ENCODE data around the gene SLC35G1. TPM values are rescaled to one million over a fixed set of nuclear protein-coding genes. Genes with fewer than 3 reads are reported as not detected.

The SLC35G1 gene
- total RNA-seq, 1 experiment from 2014 or later = 3.6 TPM

GRCh38 chr10:93856349-93857145 is 37.2 kb upstream of the SLC35G1 start:
- CTCF ChIA-PET = no interaction called here
- no peak for TF ChIP-seq CTCF (IDR thresholded peaks at IDR 0.05; ENCODE audit: unreplicated experiment)
- H3K36me3 Mint-ChIP-seq (ENCODE audit: insufficient read depth, unreplicated experiment) = no peaks in the 10 kb centered on the region
- H3K27me3 Mint-ChIP-seq (ENCODE audit: unreplicated experiment) = peaks cover 13% of the 10 kb centered on the region
- H3K27ac Mint-ChIP-seq (ENCODE audit: unreplicated experiment) = no peak overlapping the region
- no peak overlapping the region for H3K4me3 Mint-ChIP-seq (ENCODE audit: low read depth, unreplicated experiment)
- DNase-seq = no peak
- intact Hi-C loops (cut with micrococcal nuclease; ENCODE audit: unreplicated experiment) = loop anchor here (5.0 kb wide), 1 partner anchor 34 kb away; no protein-coding TSS in a partner anchor
- peaks cover 9% of the 10 kb centered on the region for H3K4me1 Mint-ChIP-seq (ENCODE audit: low read depth, unreplicated experiment)
- BruUV-seq (replicated peaks) = no TSS peak
- peaks cover 1% of the 10 kb centered on the region for H3K9me3 Mint-ChIP-seq (ENCODE audit: low read depth, unreplicated experiment)

GRCh38 chr10:93859049-93859655 is 34.6 kb upstream of the SLC35G1 start:
- CTCF ChIA-PET = interaction anchor here (0.9 to 1.3 kb wide), 3 partner anchors 34 to 156 kb away, joined by 3 to 8 read pairs (median 3); partner anchors contain the start of gene FRA10AC1
- no peak for DNase-seq
- H3K27me3 Mint-ChIP-seq (ENCODE audit: unreplicated experiment) = peaks cover 34% of the 10 kb centered on the region

DNA sequence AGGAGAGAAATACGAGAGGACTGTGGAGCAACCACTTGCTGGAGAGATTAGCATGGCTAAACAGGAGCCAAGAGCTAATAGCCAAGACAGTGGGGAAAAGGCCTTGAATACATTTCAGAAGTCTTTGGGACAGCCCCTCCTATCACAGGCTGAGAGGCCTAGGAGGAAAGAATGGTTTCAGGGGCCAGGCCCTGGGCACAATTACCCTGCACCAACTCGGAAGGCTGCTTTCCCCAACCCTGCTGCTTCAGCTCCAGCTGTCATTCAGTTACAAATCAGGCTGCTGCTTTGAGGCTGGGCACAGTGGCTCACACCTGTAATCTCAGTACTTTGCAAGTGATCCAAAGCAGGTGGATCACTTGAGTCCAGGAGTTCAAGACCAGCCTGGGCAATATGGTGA is 32.0 kb upstream of the SLC35G1 start:
- H3K27me3 Mint-ChIP-seq (ENCODE audit: unreplicated experiment) = peaks cover 55% of the 10 kb centered on the region
- CTCF ChIA-PET = interaction anchor here (0.6 kb wide), 1 partner anchor 609 kb away, joined by 4 read pairs; no protein-coding TSS in a partner anchor
- H3K4me1 Mint-ChIP-seq (ENCODE audit: low read depth, unreplicated experiment) = no peaks in the 10 kb centered on the region
- H3K9me3 Mint-ChIP-seq (ENCODE audit: low read depth, unreplicated experiment) = peaks cover 3% of the 10 kb centered on the region
- no peaks in the 10 kb centered on the region for H3K36me3 Mint-ChIP-seq (ENCODE audit: insufficient read depth, unreplicated experiment)
- DNase-seq = no peak
- no peak for TF ChIP-seq CTCF (IDR thresholded peaks at IDR 0.05; ENCODE audit: unreplicated experiment)
- no peak overlapping the region for H3K4me3 Mint-ChIP-seq (ENCODE audit: low read depth, unreplicated experiment)
- BruUV-seq (replicated peaks) = no TSS peak
- no peak overlapping the region for H3K27ac Mint-ChIP-seq (ENCODE audit: unreplicated experiment)
- intact Hi-C loops (cut with micrococcal nuclease; ENCODE audit: unreplicated experiment) = no loop called here

More at GRCh38 chr10:93859049-93859655, 34.6 kb upstream of the SLC35G1 start:
- BruUV-seq (replicated peaks) = no TSS peak
- intact Hi-C loops (cut with micrococcal nuclease; ENCODE audit: unreplicated experiment) = loop anchor here (5.0 kb wide), 1 partner anchor 37 kb away; no protein-coding TSS in a partner anchor
- Mint-ChIP-seq H3K4me1 (ENCODE audit: low read depth, unreplicated experiment) (peaks cover 9% of the 10 kb centered on the region), H3K27ac (ENCODE audit: unreplicated experiment) (no peak overlapping the region), H3K4me3 (ENCODE audit: low read depth, unreplicated experiment) (no peak overlapping the region), H3K36me3 (ENCODE audit: insufficient read depth, unreplicated experiment) (no peaks in the 10 kb centered on the region), H3K9me3 (ENCODE audit: low read depth, unreplicated experiment) (peaks cover 3% of the 10 kb centered on the region)
- no peak for TF ChIP-seq CTCF (IDR thresholded peaks at IDR 0.05; ENCODE audit: unreplicated experiment)

DNA sequence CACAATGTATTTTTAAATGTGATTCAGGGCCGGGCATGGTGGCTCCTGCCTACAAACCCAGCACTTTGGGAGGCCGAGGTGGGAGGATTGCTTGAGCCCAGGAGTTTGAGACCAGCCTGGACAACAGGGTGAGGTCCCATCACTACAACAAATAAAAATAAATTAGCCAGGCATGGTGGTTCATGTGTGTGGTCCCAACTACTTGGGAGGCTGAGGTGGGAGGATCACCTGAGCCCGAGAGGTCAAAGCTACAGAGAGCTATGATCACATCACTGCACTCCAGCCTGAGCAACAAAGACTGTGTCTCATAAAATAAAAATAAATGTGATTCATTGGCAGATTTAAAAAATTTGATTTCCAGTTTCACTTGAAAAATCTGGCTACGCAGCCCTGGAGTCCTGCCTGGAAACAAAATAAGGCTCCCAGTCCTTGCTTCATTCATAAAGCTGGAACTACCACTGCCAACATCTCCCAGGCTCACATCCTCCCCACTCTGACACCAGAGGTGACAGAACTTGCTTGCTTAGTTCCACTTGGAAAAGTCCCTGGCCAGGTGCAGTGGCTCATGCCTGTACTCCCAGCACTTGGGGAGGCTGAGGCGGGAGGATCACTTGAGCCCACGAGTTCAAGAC is 27.9 kb upstream of the SLC35G1 start:
- no peak overlapping the region for H3K4me3 Mint-ChIP-seq (ENCODE audit: low read depth, unreplicated experiment)
- BruUV-seq (replicated peaks) = no TSS peak
- no peaks in the 10 kb centered on the region for H3K36me3 Mint-ChIP-seq (ENCODE audit: insufficient read depth, unreplicated experiment)
- DNase-seq = no peak
- no peak overlapping the region for H3K27ac Mint-ChIP-seq (ENCODE audit: unreplicated experiment)
- CTCF ChIA-PET = no interaction called here
- H3K9me3 Mint-ChIP-seq (ENCODE audit: low read depth, unreplicated experiment) = peaks cover 3% of the 10 kb centered on the region
- peaks cover 68% of the 10 kb centered on the region for H3K27me3 Mint-ChIP-seq (ENCODE audit: unreplicated experiment)
- H3K4me1 Mint-ChIP-seq (ENCODE audit: low read depth, unreplicated experiment) = no peaks in the 10 kb centered on the region
- TF ChIP-seq CTCF (IDR thresholded peaks at IDR 0.05; ENCODE audit: unreplicated experiment) = no peak
- intact Hi-C loops (cut with micrococcal nuclease; ENCODE audit: unreplicated experiment) = no loop called here

Data from Calu3 (cell line).